CD4-positive, alpha-beta T cell treated with Interleukin-4 for 1 hour (primary cell): ENCODE measurements around the gene CFDP1.

Source experiments
- DNase-seq, 2 donors: peaks; one replicate each; pipeline ENCODE4 v3.0.0-alpha.2; 2020 to 2022

CFDP1 gene

DNA sequence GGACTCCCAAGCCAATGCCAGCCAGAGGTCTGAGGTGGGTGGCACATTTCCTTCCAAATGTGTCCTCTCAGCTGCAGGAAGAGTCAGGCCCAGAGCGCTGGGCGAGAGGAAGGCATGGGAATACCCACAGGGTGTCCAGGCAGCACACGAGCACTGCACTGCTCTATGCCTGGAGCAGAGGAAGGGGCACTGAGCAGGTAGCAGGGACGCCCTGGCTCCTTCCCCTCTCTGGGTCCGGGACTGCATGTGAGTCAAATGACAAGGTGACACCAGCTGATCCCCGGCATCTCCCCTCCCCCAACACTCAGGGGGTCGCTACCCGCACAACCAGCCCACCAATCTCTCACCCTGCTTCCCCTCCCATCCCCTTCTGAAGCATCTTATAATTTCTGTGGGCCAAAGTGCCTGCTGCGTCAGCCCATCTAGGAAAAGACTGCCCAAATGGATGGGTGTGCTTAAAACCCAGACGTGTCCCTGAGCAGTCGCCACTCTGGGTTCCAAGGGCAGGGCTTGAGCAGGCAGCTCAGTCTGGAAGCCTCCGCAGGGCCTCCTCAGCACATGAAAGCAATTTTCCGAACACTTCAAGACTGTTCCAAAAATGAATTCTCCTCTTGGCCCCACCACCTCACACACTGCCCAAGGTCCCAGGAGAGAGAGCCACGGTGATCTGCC, 169.9 kb downstream of the CFDP1 start:
- DNase-seq, result no peak

DNA sequence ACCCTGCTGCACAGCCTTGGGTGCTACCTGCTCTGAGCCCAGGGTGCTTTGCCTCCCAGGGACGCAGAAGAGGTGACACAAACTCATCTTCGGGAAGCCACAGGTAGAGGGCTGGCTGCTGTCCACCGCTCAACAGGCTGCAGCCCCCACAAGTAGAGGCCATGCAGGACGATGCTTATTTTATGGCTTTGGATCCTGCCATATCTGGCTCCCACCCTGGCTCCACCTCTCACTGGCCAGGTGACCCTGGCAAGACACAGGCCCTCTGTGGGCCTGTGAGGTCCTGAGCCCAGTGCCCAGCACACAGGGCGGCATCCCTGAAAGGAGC, 170.5 kb downstream of the CFDP1 start:
- no peak for DNase-seq

DNA sequence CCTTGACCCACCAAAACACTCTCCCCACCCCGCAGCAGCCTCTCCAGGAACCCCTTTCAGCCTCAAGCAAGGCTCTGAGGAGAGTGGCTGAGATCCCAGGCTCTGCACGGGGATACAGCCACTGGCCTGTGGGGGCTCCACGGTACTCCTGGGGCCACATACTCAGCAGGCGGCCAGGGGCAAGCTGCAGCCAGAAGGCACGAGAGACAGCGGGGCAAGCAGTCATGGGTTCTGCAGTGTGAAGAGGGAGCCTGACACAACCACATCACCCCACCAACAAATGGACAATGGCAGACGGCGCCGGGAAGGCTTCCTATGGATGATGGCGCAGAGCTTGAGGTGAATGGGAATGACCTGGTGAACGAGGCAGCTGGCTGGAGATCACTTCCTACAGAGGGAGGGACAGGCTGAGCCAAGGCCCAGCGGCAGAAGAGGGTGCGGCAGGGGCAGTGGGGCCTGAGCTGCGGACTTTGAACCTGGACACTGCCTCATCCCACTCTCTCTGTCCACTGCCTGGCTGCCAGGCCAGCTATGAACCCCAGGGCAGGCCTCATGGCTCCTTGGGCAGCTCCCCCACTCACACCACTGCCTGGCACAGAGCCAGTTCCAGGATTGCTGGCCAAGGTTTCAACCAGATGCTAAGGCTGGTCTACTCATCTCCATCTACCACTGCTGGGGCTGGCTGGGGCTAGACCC, 171.1 kb downstream of the CFDP1 start:
- no peak for DNase-seq

DNA sequence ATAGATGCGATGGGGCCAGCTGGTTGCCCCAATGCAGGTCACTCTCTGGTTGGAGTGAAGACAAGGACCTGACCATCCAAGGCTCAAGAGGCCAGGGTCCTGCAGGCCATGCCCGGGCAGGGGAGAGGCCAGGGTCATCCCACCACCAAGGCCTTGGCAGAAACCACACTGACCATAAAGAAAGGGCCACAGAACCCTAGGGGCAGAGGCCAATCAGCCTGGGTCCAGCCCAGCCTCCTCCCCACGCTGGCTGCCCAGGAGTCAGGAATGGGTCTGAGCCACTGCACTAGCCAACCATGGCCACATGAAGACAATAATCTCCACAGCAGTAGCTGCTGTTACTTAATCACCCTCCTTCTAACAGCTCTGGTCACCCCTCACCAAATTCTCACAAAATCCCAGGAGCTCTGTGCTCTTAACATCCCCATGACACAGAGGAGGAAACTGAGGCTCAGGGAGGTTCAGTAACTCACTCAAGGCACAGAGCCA, 171.7 kb downstream of the CFDP1 start:
- no peak for DNase-seq

DNA sequence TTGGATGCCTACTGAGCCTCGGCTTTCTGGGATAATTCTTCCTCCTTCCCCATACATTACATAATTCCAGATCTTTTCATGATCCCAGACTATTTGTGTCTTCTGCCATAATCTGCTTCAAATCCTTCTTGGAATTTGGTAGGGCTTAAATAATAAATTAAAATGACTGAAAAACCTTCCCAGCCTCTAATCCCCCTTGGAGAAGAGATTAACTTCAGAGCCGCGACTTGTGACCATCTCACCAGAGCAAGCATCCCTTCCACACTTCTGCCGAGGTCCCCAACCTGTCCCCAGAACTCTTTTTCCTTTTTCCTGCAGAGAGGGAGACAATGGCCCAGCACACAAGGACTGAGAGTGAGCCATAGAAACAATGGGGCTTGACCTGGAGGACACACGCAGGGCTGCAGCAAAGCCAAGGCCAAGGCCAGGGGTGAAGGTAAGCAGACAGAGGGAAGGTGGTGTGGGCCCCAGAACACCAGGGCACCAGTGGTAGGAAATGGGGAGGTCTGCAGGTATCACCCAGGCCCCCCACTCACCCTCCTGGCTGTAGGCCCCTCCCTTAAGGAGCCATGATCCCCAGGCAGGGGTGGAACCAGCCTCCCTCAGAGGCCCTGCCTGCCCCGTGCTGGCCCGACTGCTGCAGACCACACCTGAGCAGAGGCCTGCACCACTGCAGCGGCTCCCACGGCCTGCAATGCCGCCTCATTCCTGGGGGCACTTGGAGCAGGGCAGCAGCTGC, 172.3 kb downstream of the CFDP1 start:
- no peak for DNase-seq

DNA sequence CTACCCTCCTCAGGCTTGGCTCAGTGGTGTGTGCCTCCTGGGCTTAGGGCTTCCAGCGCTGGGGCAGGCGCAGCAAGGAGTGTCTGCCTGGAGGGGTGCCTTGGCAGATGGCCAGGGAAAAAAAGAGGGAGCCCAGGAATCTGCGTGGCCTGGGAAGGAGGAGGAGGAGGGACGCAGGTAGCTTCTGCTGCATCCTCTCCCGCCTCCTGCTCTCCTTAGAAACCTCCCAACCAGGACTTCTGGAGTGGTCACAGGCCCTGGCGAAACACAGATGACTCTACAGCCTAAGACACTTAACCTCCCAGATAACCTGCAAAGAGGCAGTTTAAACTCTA, 174.5 kb downstream of the CFDP1 start:
- DNase-seq, result no peak

DNA sequence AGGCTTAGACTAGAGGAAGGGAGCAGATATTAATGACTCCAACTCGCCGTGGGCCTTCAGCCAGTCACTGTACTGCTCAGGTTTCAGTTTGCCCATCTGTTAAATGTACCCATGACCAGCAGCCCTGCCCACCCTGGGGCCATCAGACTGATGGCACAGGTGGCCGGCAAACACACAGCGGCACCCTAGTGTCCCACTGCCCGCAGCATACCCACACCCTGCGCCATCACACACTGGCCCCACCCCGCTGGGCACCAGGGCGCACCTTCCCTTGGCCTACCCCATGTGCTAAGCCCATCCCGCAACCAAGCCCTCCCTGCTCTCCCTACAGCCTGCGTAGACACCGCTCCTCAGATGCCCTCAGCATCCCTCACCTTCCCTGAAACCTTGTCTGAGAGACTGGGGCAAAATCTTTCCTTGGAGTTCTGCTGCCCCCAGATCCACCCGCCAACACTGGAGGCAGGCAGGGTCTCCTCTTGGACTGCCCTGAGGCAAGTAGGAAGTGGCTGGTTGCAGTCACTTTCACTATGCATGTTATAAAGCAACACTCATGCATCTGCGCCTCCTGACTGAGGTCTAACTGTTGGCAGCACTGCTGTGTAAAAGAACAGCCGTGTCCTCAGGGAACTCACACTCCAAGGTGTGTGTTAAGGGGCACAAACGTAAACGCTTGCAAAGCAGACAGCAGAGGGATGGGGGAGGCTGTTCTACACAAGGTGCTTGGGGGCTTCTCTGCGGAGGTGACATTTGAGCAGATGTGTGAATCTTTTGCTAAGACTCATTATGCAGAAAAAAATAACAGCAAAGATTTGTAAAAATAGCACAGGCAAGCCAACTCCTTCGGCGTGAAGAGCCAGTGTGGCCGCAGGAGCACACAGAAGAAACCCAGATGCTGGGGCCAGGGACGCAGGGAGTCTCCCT, 175.2 kb downstream of the CFDP1 start:
- no peak for DNase-seq

DNA sequence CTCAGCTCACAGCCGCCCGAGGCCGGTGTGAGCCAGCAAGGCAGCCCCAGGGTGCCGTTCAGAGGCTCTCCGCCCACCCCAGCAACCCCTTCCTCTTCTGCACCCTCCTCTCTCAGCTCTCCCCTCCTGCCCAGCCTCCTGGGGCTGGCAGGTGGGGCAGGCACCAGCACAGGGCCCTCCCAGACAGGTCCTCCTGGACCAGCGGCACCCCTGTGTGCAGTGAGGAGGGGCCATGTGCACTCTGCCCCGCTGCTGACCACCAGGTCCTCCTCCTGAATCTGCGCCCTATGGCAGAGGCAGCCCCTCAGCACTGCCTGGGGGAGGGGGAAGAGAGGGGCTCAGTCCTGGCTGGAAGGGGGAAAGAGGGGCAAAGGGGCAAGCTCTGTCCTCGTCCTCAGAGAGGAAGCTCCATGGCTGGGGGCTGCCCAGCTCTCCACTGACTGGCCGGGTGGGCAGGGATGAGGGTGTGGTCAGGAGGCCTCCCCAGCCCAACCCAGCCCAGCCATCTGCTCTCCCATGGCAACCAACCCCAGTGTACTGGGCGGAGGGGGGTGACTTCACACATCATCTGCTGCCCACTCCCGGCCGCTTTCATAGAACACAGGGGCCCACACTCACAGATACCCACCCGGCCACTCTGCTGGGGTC, 176.5 kb downstream of the CFDP1 start:
- no peak for DNase-seq

DNA sequence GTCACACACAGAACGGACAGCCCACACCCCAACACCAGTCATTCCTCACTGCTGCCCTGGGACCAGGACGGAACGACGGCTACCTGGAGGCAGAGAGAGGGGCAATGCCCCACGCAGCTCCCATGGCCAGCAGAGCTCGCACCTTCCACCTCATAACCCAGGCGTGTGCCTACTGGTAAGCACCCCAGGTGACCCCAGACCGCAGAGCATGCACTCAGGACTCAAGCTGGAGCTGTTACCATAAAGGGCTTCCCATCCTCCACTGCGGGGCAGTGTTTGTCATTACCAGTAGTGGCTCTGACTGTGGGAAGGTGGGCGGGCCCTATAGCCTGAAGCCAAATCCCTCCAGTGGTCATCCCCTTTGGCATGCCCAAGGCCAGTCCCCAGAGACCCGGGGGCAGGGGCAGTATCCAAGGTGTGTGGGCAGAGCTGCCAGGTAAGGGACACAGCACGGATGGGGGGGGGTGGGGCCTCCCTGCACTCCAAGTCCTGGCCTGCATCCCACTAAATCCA, 177.2 kb downstream of the CFDP1 start:
- no peak for DNase-seq

DNA sequence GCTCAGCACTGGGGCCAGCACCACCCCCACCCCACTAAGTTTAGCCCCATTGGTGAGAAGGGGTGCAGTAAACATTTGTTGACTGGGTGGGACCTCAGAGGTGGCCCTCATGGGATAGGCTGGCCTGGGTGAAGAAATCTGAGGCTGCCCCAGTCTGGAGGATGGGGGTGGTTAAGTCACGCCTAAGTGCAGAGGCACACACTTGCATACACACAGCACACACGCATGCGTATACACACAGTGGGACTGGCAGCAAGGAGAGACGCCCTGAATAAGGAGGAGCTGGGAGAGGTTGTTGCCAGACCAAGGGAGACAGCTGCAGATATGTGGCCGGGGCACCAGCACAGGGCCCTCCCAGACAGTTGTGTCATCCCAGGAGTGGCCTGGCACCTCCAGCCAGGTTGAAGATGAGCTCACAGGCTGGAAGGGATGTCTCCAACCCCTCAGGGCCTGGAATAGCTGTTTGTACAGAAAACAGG, 178.9 kb downstream of the CFDP1 start:
- DNase-seq, result no peak

DNA sequence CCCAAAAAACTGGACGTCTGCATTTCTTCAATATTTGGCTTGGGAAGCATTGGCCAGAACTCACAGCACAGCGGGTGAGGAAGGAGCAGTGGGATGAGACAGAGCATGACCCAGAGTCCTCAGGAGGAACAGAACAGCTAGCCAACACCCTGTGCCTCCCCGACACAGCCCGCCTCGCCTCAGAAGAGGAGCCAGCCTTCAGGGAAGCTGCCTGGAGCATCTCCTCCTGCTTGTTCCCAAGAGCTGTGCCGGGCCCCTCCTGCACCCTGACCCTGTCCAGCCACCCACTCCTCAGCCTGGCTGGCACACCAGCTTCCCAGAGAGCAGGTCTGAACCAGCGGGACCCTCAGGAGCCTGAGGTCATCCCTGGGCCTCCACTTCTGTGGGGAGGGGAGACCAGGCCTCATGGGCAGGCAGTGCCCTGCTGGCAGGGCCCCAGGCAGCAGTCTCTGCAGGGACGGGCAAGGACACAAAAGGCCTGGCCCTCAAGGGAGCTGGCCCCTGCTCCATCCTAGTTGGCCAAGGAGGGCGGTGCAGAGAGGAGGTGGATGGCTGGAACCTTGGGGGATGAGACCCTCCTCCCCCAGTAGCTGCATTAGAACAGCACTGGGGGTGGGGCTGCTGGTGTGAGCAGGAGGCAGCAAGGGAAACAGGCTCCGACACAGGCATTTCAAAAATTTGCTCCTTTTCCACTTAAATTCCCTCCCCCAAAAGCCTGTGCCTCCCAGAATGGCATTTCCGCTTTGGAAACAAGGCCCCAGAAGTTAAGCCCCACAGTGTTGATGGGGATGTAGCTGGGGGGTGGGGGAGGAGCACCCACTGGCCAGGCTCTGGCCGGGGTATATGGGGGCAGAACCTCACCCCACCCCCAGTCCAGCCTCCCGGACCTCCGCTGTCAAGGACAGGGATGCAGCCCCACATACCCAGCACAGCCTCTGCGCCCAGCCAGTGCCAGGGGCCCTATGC, 180.1 kb downstream of the CFDP1 start:
- DNase-seq, result no peak

DNA sequence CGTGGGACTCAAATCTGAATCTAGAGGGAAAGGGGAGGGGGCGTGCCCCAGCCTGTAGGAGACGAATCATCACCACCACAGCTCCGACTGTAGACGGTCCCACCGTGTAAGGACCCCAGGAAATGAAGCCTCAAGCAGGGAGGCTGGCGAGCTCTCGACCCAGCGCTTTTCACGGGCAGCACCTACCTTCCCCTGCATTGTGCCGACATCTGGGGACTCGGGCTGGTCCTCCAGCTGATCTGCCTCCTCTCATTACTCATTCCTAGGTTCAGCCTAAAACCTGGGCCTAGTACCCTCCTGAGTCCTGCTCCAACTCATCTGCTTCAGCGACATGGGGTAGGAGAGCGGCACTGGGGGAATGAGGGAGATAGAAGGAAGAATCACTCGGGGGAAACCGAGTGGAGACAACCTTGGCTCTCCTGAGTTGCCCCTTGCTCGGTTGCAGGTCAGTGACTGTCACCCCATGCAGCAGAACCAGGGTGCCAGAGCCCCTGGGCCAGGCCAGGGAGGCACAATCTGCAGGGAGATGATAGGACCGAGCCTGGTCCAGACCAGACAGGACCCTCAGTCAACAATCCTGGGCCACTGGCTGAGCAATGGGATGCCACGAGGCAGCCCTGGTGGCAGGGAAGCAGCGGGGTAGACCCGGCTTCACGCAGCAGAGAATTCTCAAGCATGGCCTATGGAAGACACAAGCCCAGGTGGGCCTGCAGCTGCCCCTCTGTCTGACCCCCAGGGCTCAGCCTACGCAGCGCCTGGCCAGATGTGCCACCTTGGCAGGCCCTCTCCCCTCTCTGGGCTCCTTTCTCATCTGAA, 181.0 kb downstream of the CFDP1 start:
- no peak for DNase-seq

DNA sequence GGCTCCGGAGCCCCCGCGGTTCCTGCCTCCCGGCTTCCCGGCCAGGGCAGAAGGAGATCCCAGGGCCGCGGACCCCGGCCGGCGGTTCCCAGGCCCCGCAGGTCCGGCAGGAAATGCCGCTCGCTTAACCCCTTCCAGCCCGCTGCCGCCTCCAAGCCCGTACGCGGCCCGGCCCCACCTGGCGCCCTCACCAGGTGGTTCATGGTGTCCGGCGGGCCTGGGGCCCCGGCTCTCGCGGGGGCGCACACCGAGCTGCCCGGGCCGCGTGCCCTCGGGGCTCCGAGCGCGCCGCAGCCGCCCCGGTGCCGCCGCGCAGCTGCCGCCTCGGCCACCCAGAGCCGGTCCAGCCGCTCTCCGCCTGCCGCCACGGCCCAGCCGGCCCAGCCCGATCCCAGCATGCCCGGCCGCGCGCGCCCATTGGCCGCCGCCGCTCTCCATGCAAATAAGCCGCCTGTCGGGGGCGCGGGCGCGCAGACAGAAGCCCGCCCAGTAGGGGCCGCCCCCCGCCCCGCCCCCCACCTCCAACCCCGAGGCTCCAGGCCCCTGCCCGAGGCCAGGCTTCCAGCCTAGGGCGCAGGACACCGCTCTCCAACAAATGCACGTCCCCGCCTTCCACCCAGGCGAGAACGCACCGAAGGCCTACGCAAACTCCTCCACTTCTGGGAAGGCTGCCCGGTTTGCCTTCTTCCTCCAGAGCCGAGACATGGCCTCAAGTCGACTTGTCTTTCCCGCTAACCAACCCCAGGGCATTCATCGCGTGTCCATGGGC, 181.8 kb downstream of the CFDP1 start, which contains the start of gene BCAR1:
Gene BCAR1 (minus strand): TSS at position 345 of the 769 bp plus-strand sequence. CDS start 142 bp downstream, at position 203.
- DNase-seq, result no peak

DNA sequence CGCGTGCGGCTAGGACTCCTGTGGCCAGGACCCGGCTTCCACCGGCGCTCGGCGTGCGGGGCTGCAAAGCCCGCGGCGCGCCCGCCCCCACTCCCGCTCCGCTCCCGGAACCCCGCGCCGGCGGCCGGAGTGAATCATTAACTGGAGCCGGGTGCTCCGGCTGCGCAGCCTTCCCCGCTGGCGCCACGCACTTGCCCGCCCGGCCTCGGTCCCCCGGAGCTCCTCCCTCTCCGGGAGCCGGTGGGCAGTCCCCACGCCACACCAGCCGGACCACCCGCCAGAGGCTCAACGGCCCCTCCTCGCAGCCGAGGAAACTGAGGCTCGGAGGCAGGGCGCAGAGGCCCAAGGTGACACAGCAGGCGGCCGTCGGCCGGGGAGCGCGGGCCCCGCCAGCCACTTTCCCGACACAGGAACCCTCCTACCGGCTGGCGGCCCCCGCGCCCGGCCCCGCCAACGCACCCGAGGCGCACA, 182.5 kb downstream of the CFDP1 start:
- DNase-seq, result no peak

DNA sequence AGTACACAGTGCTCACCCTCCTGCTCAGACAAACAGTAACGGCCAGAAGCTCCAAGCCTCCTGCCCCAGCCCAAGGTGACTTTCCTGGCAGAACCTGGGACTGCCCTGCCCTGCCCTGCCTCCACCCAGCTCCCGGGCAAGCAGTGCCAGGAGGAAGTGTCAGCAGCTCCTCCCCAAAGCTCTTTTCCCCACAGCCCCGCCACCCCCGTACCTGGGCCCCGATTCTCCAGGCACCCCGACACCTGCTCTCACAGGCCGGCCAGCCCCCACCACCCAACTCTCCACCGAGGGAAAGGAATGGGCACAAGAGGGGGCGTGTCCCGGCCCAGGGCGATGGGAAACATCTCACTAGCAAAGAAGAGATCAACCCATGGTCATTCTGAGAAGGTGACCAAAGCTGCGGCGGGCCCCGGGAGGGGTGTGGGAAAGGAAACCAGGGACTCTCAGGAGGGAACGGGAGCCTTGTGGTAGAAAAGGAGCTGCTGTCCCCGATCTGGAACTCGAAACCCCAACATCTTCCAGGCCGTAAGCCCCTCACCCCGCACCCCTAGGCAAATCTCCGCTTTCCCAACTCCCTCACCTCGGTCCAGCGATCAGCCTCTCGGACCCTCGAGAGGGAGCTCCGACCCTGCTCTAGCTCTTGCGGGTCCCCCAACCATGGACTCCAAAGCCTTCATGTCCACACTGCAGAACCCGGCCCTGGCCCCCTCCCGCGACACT, 183.1 kb downstream of the CFDP1 start:
- DNase-seq, result no peak

DNA sequence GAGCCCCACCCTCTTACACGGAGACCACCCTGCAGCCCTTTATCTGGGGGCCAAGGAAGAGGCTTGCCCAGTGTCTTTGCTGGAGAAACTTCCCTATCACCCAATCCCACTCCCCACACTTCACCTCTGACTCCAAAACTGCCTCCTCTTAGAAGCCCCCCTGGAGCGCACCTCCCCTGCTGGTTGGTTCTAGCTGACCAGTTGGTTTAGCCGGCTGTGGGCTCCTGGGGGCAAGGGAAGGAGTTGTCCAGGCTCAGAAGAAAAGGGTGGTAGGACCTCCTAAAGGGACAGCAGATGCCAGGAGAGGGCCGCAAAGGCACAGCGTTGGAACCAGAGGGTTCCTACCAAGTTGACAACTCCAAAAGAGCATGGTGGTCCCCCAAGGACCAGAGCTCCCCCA, 183.9 kb downstream of the CFDP1 start:
- DNase-seq, result no peak

DNA sequence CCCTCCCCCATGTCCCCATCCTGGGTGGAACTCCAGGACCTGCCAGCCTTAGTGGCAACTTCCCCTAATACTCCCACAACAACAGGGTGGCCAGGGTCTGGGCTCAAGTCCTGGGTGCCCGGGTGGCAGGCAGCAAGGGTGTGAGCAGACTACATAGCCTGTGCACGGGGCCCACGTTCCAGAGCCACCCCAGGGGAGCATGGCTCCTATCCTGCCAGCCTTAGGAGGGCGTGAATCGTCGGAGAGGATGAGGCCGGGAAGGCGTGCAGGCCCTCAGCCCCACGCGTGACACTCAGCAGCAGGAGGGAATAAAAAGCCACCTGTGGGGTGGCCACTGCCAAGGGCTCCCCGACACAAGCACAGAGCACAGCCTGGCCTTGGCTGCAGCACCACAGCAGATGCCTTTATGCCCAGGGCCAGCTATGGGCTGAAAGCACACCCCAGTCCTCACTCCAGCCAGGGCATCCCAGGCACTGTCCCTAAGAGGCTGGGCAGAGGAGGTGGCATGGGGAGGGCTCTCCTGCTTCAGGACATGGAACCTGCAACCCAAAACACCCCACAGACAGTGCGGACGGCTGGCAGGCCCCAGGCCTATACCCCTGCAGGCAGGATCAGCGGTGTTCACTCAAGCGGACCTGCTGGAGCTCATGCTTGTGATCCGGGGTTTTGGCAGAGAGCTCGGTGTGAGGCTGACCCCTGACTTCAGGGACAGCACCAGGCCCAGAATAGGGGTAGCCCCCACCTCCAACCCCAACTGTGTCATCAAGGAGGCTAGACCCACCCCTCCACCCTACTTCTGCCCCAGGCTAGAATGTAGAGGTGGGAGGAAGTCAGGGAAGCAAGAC, 184.5 kb downstream of the CFDP1 start:
- DNase-seq, result no peak
